ENCODE measurements around the gene CTDNEP1. TPM values are rescaled to one million over a fixed set of nuclear protein-coding genes. Genes with fewer than 3 reads are reported as not detected.

The CTDNEP1 gene
- total RNA-seq, 4 donors from 2014 or later: 71.5 to 150 (median 111) TPM

DNA sequence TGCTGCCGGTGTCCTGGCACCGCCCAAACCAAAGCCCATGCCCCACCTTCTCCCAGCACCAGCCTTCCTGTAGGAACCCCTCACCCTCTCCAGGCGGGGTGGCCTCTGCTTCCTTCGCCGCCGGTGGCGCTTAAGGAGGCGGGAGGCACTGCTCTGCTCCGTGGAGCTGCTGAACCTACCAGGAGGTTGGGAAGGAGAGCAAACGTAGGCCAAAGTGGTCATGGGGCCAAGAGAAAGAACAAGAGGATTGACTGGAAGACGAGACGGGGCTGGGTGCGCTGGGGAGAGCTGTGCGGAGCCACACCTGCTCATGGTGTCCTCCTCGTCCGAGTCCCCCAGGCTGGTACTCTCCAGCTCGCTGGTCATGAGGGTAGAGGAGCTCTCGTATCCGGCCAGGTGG lies 22.0 kb downstream of the CTDNEP1 start:
- H3K36me3 ChIP-seq: peaks cover 0 to 60% of the 10 kb centered on the region in 2 donors
- in situ Hi-C loops (cut with MboI; ENCODE audit: low sequenced_read_pairs in 4 of 4) (no loop called here), intact Hi-C loops (cut with DNase I; ENCODE audit: low total_unique reads) (no loop called here)
- H3K4me3 ChIP-seq: no peak overlapping the region
- no peaks in the 10 kb centered on the region for H3K27me3 ChIP-seq
- H3K27ac ChIP-seq: no peak overlapping the region
- ATAC-seq (no peak), DNase-seq (no peak)
- TF ChIP-seq POLR2A (IDR thresholded peaks at IDR 0.05): no peak
- TF ChIP-seq, protein P1, sequence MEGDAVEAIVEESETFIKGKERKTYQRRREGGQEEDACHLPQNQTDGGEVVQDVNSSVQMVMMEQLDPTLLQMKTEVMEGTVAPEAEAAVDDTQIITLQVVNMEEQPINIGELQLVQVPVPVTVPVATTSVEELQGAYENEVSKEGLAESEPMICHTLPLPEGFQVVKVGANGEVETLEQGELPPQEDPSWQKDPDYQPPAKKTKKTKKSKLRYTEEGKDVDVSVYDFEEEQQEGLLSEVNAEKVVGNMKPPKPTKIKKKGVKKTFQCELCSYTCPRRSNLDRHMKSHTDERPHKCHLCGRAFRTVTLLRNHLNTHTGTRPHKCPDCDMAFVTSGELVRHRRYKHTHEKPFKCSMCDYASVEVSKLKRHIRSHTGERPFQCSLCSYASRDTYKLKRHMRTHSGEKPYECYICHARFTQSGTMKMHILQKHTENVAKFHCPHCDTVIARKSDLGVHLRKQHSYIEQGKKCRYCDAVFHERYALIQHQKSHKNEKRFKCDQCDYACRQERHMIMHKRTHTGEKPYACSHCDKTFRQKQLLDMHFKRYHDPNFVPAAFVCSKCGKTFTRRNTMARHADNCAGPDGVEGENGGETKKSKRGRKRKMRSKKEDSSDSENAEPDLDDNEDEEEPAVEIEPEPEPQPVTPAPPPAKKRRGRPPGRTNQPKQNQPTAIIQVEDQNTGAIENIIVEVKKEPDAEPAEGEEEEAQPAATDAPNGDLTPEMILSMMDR (IDR thresholded peaks at IDR 0.05 in 4 of 5, conservative IDR thresholded peaks at IDR 0.05 in 1 of 5): no peak
- H3K9me3 ChIP-seq: no peaks in the 10 kb centered on the region
- H3K4me1 ChIP-seq: peaks cover 20 to 27% of the 10 kb centered on the region in 2 donors

DNA sequence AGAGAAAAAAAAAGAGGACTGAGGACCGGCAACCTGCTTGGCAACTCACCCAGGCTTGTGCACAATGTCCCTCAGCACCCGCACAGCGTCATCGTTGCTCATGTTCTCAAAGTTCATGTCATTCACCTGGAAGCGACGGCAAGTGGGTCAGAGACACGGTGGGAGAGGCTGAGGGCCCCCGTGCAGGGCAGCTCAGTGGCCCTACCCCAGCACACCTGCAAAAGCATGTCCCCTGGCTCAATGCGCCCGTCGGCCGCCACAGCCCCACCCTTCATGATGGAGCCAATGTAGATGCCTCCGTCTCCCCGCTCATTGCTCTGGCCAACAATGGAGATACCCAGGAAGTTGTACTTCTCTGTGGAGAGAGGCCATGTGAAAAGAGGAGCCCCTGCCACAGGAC lies 22.6 kb downstream of the CTDNEP1 start:
- H3K9me3 ChIP-seq: no peaks in the 10 kb centered on the region
- intact Hi-C loops (cut with DNase I; ENCODE audit: low total_unique reads): no loop called here
- H3K27me3 ChIP-seq: no peaks in the 10 kb centered on the region
- no peak overlapping the region for H3K27ac ChIP-seq
- no peak overlapping the region for H3K4me3 ChIP-seq
- no peak for DNase-seq
- H3K4me1 ChIP-seq: peaks cover 21 to 33% of the 10 kb centered on the region in 2 donors
- in situ Hi-C loops (cut with MboI; ENCODE audit: low sequenced_read_pairs in 4 of 4): no loop called here
- no peak for ATAC-seq
- peaks cover 0 to 65% of the 10 kb centered on the region in 2 donors for H3K36me3 ChIP-seq
- TF ChIP-seq, protein P1 (IDR thresholded peaks at IDR 0.05 in 4 of 5, conservative IDR thresholded peaks at IDR 0.05 in 1 of 5): no peak
- TF ChIP-seq POLR2A (IDR thresholded peaks at IDR 0.05): no peak

- intact Hi-C loops (cut with DNase I; ENCODE audit: low total_unique reads) (no loop called here), in situ Hi-C loops (cut with MboI; ENCODE audit: low sequenced_read_pairs in 4 of 4) (no loop called here)
- Histone ChIP-seq H3K27ac (peak overlapping the region in 1 of 4 donors; percentile 22), H3K4me3 (no peak overlapping the region), H3K9me3 (no peaks in the 10 kb centered on the region), H3K27me3 (no peaks in the 10 kb centered on the region), H3K4me1 (peaks cover 10 to 27% of the 10 kb centered on the region in 2 donors), H3K36me3 (peaks cover 0 to 84% of the 10 kb centered on the region in 2 donors)
- TF ChIP-seq, protein P1 (IDR thresholded peaks at IDR 0.05 in 4 of 5, conservative IDR thresholded peaks at IDR 0.05 in 1 of 5): no peak
- TF ChIP-seq POLR2A (IDR thresholded peaks at IDR 0.05): no peak
- DNase-seq: no peak
- no peak for ATAC-seq
These were observed 24.5 kb downstream of the CTDNEP1 start for GRCh38 chr17:7226721-7227710.

DNA sequence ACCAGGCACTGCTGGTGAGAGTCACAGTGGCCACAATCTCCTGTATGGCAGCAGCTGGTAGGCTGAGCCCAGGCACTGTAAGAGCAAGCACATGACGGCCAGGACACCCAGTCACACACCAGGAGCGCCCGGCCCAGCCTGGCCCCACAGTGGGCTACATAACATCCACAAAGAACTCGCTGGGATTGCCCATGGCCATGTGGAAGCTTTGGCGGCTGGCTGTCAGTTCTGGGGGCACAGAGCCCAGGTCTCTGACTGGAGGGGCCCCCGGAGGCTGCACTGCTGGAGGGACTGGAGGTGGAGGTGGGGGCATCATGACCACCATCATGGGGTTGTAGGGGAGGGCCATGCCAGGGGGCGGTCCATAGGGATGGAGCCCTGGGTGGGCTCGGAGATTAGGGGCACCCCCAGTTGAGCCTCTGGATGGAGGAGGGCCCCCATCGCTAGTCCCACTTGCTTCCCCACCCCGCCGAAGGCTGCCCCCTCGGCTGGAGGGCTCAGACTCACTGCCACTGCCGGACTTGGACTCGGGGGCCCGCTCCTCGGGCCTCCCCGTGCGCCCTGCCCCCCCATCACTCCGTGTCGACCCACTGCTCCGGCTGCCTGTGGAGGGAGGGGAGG lies 25.7 kb downstream of the CTDNEP1 start:
- ATAC-seq: no peak
- Histone ChIP-seq H3K27ac (peak overlapping the region in 1 of 4 donors; percentile 46), H3K27me3 (no peaks in the 10 kb centered on the region), H3K4me3 (no peak overlapping the region), H3K36me3 (peaks cover 0 to 96% of the 10 kb centered on the region in 2 donors), H3K9me3 (no peaks in the 10 kb centered on the region), H3K4me1 (peaks cover 20 to 32% of the 10 kb centered on the region in 2 donors)
- in situ Hi-C loops (cut with MboI; ENCODE audit: low sequenced_read_pairs in 4 of 4): no loop called here
- DNase-seq: no peak
- intact Hi-C loops (cut with DNase I; ENCODE audit: low total_unique reads): no loop called here
- TF ChIP-seq, protein P1 (IDR thresholded peaks at IDR 0.05 in 4 of 5, conservative IDR thresholded peaks at IDR 0.05 in 1 of 5): no peak
- TF ChIP-seq POLR2A (IDR thresholded peaks at IDR 0.05): no peak
